Measurements from ENCODE around the gene CCDC6.

DNA sequence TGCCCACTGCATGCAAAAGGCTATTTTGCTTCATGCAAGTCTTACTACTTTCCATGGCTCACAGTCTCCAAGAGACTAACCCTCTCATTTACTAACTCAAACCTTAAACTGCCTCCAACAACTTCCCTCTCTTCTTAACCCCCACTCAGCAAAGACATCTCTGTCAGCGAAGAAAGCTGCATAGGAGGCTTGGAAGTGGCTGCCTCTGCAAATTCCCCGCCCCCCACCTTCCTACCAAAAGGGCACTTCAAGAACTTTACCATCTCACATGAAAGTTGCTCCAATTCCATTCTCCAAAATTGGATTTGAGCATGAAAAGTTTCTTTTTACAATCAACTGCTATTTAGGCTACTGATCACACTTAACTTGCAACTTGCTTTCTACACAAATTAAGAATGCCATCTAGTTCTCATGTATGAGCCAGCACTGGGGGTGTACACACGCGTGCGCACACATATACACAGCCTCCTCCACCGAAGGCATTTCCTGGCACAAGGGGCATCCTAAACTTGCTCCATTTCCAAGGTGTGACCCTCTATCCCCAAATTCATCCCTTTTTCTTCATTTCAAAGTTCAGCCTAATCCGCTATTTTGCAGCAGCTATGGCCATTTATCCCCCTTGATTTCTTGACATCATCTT is 1.8 kb downstream of the CCDC6 start:
- TF ChIP-seq, protein P1, sequence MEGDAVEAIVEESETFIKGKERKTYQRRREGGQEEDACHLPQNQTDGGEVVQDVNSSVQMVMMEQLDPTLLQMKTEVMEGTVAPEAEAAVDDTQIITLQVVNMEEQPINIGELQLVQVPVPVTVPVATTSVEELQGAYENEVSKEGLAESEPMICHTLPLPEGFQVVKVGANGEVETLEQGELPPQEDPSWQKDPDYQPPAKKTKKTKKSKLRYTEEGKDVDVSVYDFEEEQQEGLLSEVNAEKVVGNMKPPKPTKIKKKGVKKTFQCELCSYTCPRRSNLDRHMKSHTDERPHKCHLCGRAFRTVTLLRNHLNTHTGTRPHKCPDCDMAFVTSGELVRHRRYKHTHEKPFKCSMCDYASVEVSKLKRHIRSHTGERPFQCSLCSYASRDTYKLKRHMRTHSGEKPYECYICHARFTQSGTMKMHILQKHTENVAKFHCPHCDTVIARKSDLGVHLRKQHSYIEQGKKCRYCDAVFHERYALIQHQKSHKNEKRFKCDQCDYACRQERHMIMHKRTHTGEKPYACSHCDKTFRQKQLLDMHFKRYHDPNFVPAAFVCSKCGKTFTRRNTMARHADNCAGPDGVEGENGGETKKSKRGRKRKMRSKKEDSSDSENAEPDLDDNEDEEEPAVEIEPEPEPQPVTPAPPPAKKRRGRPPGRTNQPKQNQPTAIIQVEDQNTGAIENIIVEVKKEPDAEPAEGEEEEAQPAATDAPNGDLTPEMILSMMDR (IDR thresholded peaks at IDR 0.05): no peak
- TF ChIP-seq POLR2A (IDR thresholded peaks at IDR 0.05): no peak
